Measurements from ENCODE around the gene ZNF831.

ZNF831 gene

DNA sequence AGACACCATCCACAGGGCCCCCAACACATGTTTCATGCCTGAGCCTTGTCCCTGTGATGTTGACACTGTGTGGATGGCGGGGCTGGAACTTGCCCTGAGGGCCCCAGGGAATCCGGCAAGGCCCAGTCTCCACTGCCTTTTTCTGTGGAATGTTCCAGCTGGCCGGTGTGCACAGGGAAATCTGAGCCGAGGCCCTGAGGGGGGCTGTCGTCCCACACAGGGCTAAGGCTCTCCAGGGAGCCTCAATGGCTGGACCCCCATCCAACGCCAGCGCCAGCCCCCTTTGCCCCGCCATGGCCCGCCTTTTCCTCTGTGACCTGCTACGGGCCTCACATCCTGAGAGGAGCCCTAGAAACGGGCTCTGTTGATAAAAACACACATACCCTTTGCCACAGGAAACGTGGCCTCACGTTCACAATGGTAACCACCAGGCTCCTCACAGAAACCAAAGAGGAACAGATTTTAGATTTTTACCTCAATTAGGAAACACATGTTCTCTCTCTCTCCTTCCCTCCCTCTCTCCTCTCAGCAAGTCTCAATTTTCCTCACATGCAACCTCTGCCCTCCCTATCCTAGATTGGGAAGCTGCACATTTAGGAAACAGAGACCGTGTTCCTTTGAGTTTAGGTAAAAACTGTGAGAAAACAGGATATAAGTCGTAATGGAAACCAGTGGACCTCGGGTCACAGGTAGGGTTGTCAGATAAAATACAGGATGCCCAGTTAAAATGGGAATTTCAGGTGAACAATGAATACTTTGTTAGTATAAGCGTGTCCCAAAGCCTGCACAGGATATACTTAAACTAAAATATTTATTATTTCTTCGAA, 13.7 kb upstream of the ZNF831 start:
- H3K4me3 ChIP-seq: no peak overlapping the region; a peak in 1 of 20 replicates
- H3K27me3 ChIP-seq: no peaks in the 10 kb centered on the region
- peak overlapping the region in 9 of 11 experiments; percentile 17 to 56 (median 38); a peak in 10 of 22 replicates for H3K9ac ChIP-seq
- H4K20me1 ChIP-seq: no peaks in the 10 kb centered on the region
- H3K4me2 ChIP-seq: peak overlapping the region; percentile 65 to 89 (median 81)
- peaks cover 9 to 88% (median 68%) of the 10 kb centered on the region in 10 experiments for H3K4me1 ChIP-seq
- TF ChIP-seq Cebpa-rat (IDR thresholded peaks at IDR 0.05): no peak
- H3K9me3 ChIP-seq (replicated peaks in 1 of 11): peaks cover 0 to 11% (median 0%) of the 10 kb centered on the region in 11 experiments; a peak in 4 of 22 replicates
- H3K27ac ChIP-seq: peak overlapping the region in 10 of 11 experiments; percentile 52 to 82 (median 68); a peak in 20 of 22 replicates
- no peaks in the 10 kb centered on the region for H3K36me3 ChIP-seq

DNA sequence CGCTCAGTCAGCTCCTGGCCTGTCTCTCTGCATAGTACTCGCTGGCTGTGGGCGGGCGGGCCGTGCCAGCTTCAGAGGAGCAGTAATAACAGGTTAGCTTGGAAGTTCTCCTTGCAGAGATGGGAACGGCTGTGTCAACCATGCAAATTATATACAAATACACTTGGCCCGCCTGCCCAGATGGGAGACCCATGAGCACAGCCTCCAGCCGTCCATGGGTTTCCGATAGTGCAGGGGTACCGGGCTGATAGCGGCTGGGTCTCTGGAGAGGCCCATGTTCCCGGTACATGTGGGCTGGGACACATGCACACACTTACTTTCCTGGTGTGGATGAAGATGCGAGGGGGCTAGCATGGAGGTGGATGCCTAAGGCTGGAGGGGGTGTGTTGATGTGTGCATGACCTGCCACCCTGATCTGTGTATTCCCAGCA, 12.8 kb upstream of the ZNF831 start:
- Histone ChIP-seq H3K9me3 (replicated peaks in 1 of 11) (peaks cover 0 to 11% (median 0%) of the 10 kb centered on the region in 11 experiments; a peak in 4 of 22 replicates), H3K4me3 (no peak overlapping the region), H3K9ac (no peak overlapping the region), H3K36me3 (no peaks in the 10 kb centered on the region), H3K27ac (peak overlapping the region in 3 of 11 experiments; percentile 66 to 82 (median 76); a peak in 2 of 22 replicates), H3K4me2 (peak overlapping the region in 8 of 11 experiments; percentile 75 to 89 (median 83); a peak in 16 of 22 replicates), H3K4me1 (peaks cover 9 to 85% (median 63%) of the 10 kb centered on the region in 10 experiments), H3K27me3 (no peaks in the 10 kb centered on the region), H4K20me1 (no peaks in the 10 kb centered on the region)
- TF ChIP-seq Cebpa-rat (IDR thresholded peaks at IDR 0.05): no peak

DNA sequence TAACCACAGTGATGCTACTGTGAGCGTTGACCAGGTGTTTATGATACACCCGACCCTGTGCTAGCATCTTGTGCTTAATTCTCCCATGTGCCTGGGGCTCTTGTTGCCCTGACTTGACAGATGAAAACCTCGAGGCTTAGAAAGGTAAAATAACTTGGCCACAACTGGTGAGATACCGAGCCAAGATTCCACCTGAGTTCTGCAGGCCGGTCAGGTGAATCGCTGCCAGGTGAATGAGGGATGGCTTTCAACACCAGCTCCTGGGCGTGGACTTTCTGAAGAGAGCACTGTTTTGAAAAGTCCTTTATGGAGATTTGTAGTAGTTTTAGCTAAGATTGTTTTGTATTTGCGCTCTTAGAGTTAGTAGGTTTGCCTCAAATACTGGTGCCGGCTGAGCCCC, 12.2 kb upstream of the ZNF831 start:
- no peaks in the 10 kb centered on the region for H3K27me3 ChIP-seq
- peaks cover 0 to 11% (median 0%) of the 10 kb centered on the region in 11 experiments; a peak in 4 of 22 replicates for H3K9me3 ChIP-seq (replicated peaks in 1 of 11)
- peak overlapping the region in 8 of 11 experiments; percentile 40 to 89 (median 82); a peak in 13 of 22 replicates for H3K4me2 ChIP-seq
- H3K4me3 ChIP-seq: no peak overlapping the region
- H3K4me1 ChIP-seq: peaks cover 9 to 80% (median 59%) of the 10 kb centered on the region in 10 experiments
- no peak for TF ChIP-seq Cebpa-rat (IDR thresholded peaks at IDR 0.05)
- no peaks in the 10 kb centered on the region for H4K20me1 ChIP-seq
- H3K9ac ChIP-seq: no peak overlapping the region
- H3K27ac ChIP-seq: no peak overlapping the region; a peak in 1 of 22 replicates
- H3K36me3 ChIP-seq: no peaks in the 10 kb centered on the region

DNA sequence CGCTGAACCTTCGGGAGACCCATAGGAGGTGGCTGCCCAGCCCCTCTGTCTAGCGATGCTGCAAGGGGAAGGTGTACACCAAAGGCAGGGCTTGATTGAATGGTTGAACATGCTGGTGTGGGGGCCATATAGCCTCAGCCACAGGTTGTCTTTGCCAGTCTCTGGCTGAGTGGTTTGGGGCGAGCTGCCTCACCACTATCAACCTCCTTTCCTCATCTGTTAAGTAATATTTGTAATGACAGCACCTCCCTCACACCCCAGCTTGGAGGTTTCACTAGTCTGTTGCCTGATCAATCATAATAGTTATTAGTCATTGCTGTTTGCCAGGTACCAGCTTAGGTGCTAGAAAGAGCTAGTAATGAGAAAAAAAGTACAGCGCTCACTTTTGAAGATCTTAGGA, 11.8 kb upstream of the ZNF831 start:
- Histone ChIP-seq H3K27me3 (no peaks in the 10 kb centered on the region), H3K36me3 (no peaks in the 10 kb centered on the region), H3K27ac (no peak overlapping the region), H3K4me1 (peaks cover 9 to 75% (median 55%) of the 10 kb centered on the region in 10 experiments), H3K4me2 (peak overlapping the region in 8 of 11 experiments; percentile 22 to 89 (median 81); a peak in 13 of 22 replicates), H3K9me3 (replicated peaks in 1 of 11) (peaks cover 0 to 11% (median 0%) of the 10 kb centered on the region in 11 experiments; a peak in 4 of 22 replicates), H3K4me3 (no peak overlapping the region), H3K9ac (no peak overlapping the region), H4K20me1 (no peaks in the 10 kb centered on the region)
- no peak for TF ChIP-seq Cebpa-rat (IDR thresholded peaks at IDR 0.05)

DNA sequence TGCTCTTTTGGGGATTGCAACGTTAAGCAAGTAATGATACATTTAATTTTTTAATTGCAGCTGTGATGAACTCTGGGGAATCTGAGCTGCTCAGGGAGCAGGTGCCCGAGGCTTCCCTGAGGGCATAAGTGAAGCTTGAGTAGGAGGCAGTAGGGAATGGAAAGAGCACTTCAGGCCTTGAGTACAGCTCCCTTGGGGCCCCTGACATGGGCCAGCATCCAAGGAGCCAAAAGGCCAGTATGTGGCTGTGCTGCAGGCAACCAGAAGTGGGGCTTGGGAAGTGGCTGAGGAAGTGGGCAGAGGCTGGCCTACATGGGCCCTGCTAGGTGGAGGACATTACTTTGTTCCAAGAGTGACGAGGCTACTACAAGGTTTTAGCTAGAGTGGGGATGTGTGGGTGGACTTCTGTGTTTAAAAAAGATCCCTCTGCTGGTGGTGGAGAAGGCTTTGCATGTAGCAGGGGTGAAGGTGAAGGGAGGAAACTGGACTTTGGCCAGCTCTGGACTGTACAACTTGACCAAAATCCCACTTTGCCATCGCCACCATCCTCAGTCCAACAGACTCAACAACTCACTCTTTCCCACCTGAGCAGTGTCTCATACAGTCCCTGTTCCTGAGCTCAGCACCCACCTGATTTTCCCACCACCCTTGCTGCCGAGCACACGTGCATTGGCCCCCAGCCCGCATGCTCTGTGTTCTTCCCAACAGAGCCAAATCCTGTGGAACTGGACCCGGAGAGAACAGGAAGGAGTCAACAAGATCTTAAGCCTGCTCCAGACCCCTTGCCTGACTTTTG, 10.9 kb upstream of the ZNF831 start:
- Histone ChIP-seq H3K4me2 (peak overlapping the region in 9 of 11 experiments; percentile 10 to 89 (median 81); a peak in 15 of 22 replicates), H3K9ac (no peak overlapping the region), H3K36me3 (no peaks in the 10 kb centered on the region), H3K27me3 (no peaks in the 10 kb centered on the region), H4K20me1 (no peaks in the 10 kb centered on the region), H3K4me3 (no peak overlapping the region), H3K27ac (no peak overlapping the region), H3K9me3 (replicated peaks in 1 of 11) (peaks cover 0 to 10% (median 0%) of the 10 kb centered on the region in 11 experiments; a peak in 4 of 22 replicates), H3K4me1 (peaks cover 9 to 69% (median 49%) of the 10 kb centered on the region in 10 experiments)
- TF ChIP-seq Cebpa-rat (IDR thresholded peaks at IDR 0.05): no peak

DNA sequence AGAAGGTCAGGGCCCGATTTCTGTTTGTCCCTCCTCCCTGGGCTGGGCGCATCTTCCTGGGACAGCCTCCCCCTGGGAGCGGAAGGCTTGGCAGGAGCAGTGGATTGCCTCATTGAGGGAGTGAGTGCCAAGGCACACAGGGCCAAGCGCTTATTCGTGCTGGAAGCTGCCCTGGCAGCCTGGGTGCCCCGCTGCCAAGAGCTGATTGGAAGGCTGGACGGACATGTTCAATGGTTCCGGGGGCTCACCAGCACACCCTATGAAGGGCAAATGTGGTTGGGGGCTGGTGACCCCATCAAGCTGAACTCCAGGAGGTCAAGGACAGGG, 10.3 kb upstream of the ZNF831 start:
- H3K36me3 ChIP-seq: no peaks in the 10 kb centered on the region
- peak overlapping the region in 8 of 11 experiments; percentile 14 to 89 (median 81); a peak in 14 of 22 replicates for H3K4me2 ChIP-seq
- H3K27me3 ChIP-seq: no peaks in the 10 kb centered on the region
- H3K4me1 ChIP-seq: peaks cover 9 to 74% (median 51%) of the 10 kb centered on the region in 10 experiments
- H3K27ac ChIP-seq: no peak overlapping the region
- H3K9ac ChIP-seq: no peak overlapping the region
- H3K9me3 ChIP-seq (replicated peaks in 1 of 11): peaks cover 0 to 6% (median 0%) of the 10 kb centered on the region in 11 experiments; a peak in 1 of 22 replicates
- H4K20me1 ChIP-seq: no peaks in the 10 kb centered on the region
- no peak overlapping the region for H3K4me3 ChIP-seq
- no peak for TF ChIP-seq Cebpa-rat (IDR thresholded peaks at IDR 0.05)

DNA sequence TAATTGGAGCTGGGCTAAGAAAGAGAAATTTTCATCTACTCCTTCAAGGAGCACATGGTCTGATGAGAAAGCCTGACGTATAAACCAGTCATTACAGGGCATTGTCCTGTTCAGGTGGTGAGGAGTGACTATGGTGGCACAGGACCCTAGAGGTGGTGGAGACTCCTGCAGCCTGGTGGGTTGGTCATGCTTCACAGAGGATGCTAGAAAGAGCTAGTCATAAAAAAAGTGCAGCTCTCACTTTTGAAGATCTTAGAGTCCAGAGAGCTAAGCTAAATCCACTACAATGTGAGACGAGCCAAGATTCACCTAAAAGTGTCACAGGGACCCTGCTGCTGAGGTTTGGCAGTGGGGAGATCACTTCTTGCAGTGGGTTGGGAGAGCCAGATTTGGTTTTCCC, 9.8 kb upstream of the ZNF831 start:
- H3K36me3 ChIP-seq: no peaks in the 10 kb centered on the region
- no peaks in the 10 kb centered on the region for H4K20me1 ChIP-seq
- H3K27me3 ChIP-seq: no peaks in the 10 kb centered on the region
- no peak for TF ChIP-seq Cebpa-rat (IDR thresholded peaks at IDR 0.05)
- peaks cover 0 to 3% (median 0%) of the 10 kb centered on the region in 11 experiments; a peak in 1 of 22 replicates for H3K9me3 ChIP-seq (replicated peaks in 1 of 11)
- H3K4me2 ChIP-seq: peak overlapping the region in 5 of 11 experiments; percentile 40 to 85 (median 81); a peak in 8 of 22 replicates
- H3K4me1 ChIP-seq: peaks cover 9 to 76% (median 51%) of the 10 kb centered on the region in 10 experiments
- H3K27ac ChIP-seq: no peak overlapping the region
- no peak overlapping the region for H3K4me3 ChIP-seq
- H3K9ac ChIP-seq: no peak overlapping the region

DNA sequence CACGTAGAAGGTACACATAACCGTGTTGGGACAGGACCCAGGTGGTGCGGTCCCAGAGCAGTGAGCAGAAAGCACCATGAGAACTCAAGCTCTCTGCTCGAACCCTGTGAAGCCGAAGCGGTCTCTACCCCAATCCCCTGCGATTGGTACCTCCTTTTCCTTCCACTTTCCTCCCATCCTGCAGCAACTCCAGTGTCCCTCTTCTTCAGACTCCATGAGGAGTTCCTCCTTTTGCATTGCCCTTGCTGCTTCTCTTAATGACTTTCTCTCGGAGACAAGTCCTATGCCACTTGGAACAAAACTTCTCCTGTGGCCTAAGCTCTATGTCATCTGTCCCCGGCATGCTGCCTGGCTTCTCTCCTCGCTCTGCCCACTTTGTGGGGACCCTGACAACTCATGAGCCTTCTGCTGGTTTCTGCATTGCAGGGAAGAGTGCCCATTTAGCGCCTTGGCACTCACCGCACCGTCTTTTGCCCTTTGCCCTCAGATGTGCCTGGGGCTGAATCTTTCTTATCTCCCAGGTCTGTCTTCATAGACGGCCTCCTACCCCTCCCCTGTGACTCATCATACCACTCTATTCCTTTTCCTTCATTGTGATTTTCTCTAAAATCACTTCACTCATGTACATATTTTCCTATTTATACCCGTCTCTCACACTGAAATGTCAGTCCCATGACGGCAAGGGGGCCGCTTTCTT, 9.2 kb upstream of the ZNF831 start:
- Histone ChIP-seq H3K27me3 (peaks cover 0 to 6% (median 0%) of the 10 kb centered on the region in 11 experiments; a peak in 4 of 22 replicates), H3K9me3 (replicated peaks in 1 of 11) (no peaks in the 10 kb centered on the region), H3K4me2 (peak overlapping the region in 3 of 11 experiments; percentile 4 to 6 (median 6); a peak in 1 of 22 replicates), H3K36me3 (no peaks in the 10 kb centered on the region), H3K4me3 (no peak overlapping the region), H3K9ac (no peak overlapping the region), H3K27ac (no peak overlapping the region), H3K4me1 (peaks cover 12 to 76% (median 51%) of the 10 kb centered on the region in 10 experiments), H4K20me1 (no peaks in the 10 kb centered on the region)
- no peak for TF ChIP-seq Cebpa-rat (IDR thresholded peaks at IDR 0.05)
